Neural progenitor cell (in vitro differentiated cells): ENCODE data around the gene TEX11. TPM values are rescaled to one million over a fixed set of nuclear protein-coding genes. Genes with fewer than 3 reads are reported as not detected.

Experiments
- DNase-seq: peaks from one replicate; pipeline ENCODE4 v3.0.0-alpha.2; 2016; ENCODE audit warnings: low spot score
- H2AFZ ChIP-seq: fragments of 200-600 bp; sonication (generic); replicated peaks from 2 replicates; pipeline ENCODE4 v1.6.1; 2016; ENCODE audit warnings: antibody characterized with exemption
- H3F3A ChIP-seq: fragments of 200-600 bp; sonication (generic); 2 replicates; pipeline ENCODE4 v1.6.1; 2016; ENCODE audit warnings: antibody characterized with exemption, low read depth
- H3K27ac ChIP-seq: fragments of 200-600 bp; sonication (generic); 2 replicates; pipeline ENCODE4 v1.5.1; 2016; ENCODE audit warnings: mild to moderate bottlenecking
- H3K27me3 ChIP-seq: fragments of 200-600 bp; sonication (generic); 2 replicates; pipeline ENCODE4 v1.6.1; 2016; ENCODE audit warnings: mild to moderate bottlenecking, moderate library complexity
- H3K36me3 ChIP-seq: fragments of 200-600 bp; sonication (generic); 2 replicates; pipeline ENCODE4 v1.5.1; 2016
- H3K4me1 ChIP-seq: fragments of 200-600 bp; sonication (generic); 2 replicates; pipeline ENCODE4 v1.6.1; 2016; ENCODE audit warnings: mixed run types
- H3K4me2 ChIP-seq: fragments of 200-600 bp; sonication (generic); 2 replicates; pipeline ENCODE4 v1.6.1; 2016
- H3K4me3 ChIP-seq: fragments of 200-600 bp; sonication (generic); 2 replicates; pipeline ENCODE4 v1.5.1; 2016
- H3K79me2 ChIP-seq: fragments of 200-600 bp; sonication (generic); 2 replicates; pipeline ENCODE4 v1.6.1; 2016; ENCODE audit warnings: low read depth
- H3K9ac ChIP-seq: fragments of 200-600 bp; sonication (generic); 2 replicates; pipeline ENCODE4 v1.6.1; 2016
- H3K9me3 ChIP-seq: fragments of 200-600 bp; sonication (generic); 2 replicates; pipeline ENCODE4 v1.5.1; 2016; ENCODE audit warnings: low read depth
- H4K20me1 ChIP-seq: fragments of 200-600 bp; sonication (generic); 2 replicates; pipeline ENCODE4 v1.6.1; 2016; ENCODE audit warnings: low read depth
- H3K27ac Mint-ChIP-seq: 3 replicates; pipeline ENCODE4 v1.8.0; 2021; ENCODE audit warnings: mixed read lengths
- H3K27me3 Mint-ChIP-seq: 2 replicates; pipeline ENCODE4 v1.8.0; 2022; ENCODE audit warnings: low read depth, mild to moderate bottlenecking, inconsistent platforms, moderate library complexity, mixed read lengths; ENCODE audit not compliant: insufficient read depth
- H3K36me3 Mint-ChIP-seq: 3 replicates; pipeline ENCODE4 v1.8.0; 2021; ENCODE audit warnings: mixed read lengths
- H3K4me1 Mint-ChIP-seq: 3 replicates; pipeline ENCODE4 v1.8.0; 2021; ENCODE audit warnings: mixed read lengths
- H3K4me3 Mint-ChIP-seq: 3 replicates; pipeline ENCODE4 v1.8.0; 2021; ENCODE audit warnings: mild to moderate bottlenecking, moderate library complexity, mixed read lengths
- H3K9me3 Mint-ChIP-seq: 3 replicates; pipeline ENCODE4 v1.8.0; 2020; ENCODE audit warnings: mixed read lengths
- EZH2 ChIP-seq: fragments of 200-600 bp; sonication (generic); IDR thresholded peaks from 2 replicates; pipeline ENCODE4 v1.6.1; 2017; ENCODE audit warnings: antibody characterized with exemption, mild to moderate bottlenecking, moderate library complexity
- EZH2phosphoT487 ChIP-seq: fragments of 200-600 bp; sonication (generic); IDR thresholded peaks from 2 replicates; pipeline ENCODE4 v1.6.1; 2017; ENCODE audit warnings: antibody characterized with exemption
- total RNA-seq: library from RNA; depleted of rRNA; stranded (reverse); fragments of >200 nt; gene quantifications from 2 replicates; pipeline ENCODE4 v1.2.3, GENCODE V29; 2015; ENCODE audit warnings: low replicate concordance
- TF ChIP-seq, protein P1 (sequence below): fragments of 200-600 bp; sonication (generic); IDR thresholded peaks from 2 replicates; pipeline ENCODE4 v1.5.1; 2017; ENCODE audit warnings: antibody characterized with exemption, mild to moderate bottlenecking

TEX11 gene
- total RNA-seq, 1 donor from 2014 or later, result not detected

DNA sequence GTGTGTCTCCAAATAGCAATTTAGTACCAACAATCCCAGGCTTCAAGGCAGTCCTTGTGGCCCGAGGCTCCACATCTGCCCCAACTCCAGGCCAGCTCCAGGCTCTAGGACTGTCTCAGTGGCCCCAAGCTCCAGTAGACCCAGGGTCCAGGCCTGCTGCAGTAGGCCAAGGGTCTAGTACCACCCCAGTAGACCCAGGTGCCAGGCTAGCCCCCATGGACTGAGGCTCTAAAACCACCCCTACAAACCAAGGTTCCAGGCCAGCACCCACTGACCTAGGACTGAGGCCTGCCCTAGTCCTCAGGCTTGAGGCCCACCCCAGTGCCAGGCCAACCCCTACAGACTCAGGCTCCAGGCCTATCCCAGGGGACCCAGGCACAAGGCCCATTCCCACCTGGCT, 272.3 kb downstream of the TEX11 start:
- H3K4me1 Mint-ChIP-seq, result no peaks in the 10 kb centered on the region
- H3K9ac ChIP-seq, result no peak overlapping the region
- H3K36me3 ChIP-seq, result no peaks in the 10 kb centered on the region
- H3K36me3 Mint-ChIP-seq, result no peaks in the 10 kb centered on the region
- no peak overlapping the region for H3K4me3 Mint-ChIP-seq
- H4K20me1 ChIP-seq, result no peaks in the 10 kb centered on the region
- DNase-seq, result no peak
- no peak overlapping the region for H3K4me3 ChIP-seq
- no peaks in the 10 kb centered on the region for H3F3A ChIP-seq
- no peaks in the 10 kb centered on the region for H3K79me2 ChIP-seq
- H3K27me3 Mint-ChIP-seq, result no peaks in the 10 kb centered on the region
- no peak overlapping the region for H3K27ac Mint-ChIP-seq
- H3K9me3 Mint-ChIP-seq, result peaks cover 4% of the 10 kb centered on the region
- H2AFZ ChIP-seq, result no peak overlapping the region
- H3K9me3 ChIP-seq, result no peaks in the 10 kb centered on the region
- no peaks in the 10 kb centered on the region for H3K4me1 ChIP-seq
- TF ChIP-seq EZH2 (no peak), EZH2phosphoT487 (no peak)
- TF ChIP-seq, protein P1, sequence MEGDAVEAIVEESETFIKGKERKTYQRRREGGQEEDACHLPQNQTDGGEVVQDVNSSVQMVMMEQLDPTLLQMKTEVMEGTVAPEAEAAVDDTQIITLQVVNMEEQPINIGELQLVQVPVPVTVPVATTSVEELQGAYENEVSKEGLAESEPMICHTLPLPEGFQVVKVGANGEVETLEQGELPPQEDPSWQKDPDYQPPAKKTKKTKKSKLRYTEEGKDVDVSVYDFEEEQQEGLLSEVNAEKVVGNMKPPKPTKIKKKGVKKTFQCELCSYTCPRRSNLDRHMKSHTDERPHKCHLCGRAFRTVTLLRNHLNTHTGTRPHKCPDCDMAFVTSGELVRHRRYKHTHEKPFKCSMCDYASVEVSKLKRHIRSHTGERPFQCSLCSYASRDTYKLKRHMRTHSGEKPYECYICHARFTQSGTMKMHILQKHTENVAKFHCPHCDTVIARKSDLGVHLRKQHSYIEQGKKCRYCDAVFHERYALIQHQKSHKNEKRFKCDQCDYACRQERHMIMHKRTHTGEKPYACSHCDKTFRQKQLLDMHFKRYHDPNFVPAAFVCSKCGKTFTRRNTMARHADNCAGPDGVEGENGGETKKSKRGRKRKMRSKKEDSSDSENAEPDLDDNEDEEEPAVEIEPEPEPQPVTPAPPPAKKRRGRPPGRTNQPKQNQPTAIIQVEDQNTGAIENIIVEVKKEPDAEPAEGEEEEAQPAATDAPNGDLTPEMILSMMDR, result no peak
- no peak overlapping the region for H3K27ac ChIP-seq
- no peaks in the 10 kb centered on the region for H3K27me3 ChIP-seq
- no peak overlapping the region for H3K4me2 ChIP-seq

DNA sequence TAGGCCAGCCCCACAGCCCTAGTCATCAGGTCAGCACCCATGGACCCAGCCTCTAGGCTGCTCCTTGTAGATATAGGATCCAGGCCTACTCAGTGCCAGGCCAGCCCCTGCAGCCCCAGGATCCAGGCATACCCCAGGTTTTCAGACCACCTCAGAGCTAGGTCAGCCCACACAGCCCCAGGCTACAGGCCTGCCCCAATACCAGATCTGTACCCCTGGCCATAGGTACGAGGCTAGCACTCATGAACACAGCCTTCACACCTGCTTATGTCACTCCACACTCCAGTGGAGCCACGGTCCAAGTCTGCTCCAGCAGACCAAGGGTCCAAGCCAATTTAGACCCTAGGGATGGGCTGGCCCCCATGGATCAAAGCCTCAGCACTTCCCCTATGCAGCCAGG, 272.8 kb downstream of the TEX11 start:
- DNase-seq, result no peak
- Mint-ChIP-seq H3K36me3 (no peaks in the 10 kb centered on the region), H3K27me3 (no peaks in the 10 kb centered on the region), H3K4me3 (no peak overlapping the region), H3K27ac (no peak overlapping the region), H3K9me3 (peaks cover 4% of the 10 kb centered on the region), H3K4me1 (no peaks in the 10 kb centered on the region)
- Histone ChIP-seq H3K36me3 (no peaks in the 10 kb centered on the region), H3K4me1 (no peaks in the 10 kb centered on the region), H4K20me1 (no peaks in the 10 kb centered on the region), H3K9me3 (no peaks in the 10 kb centered on the region), H3F3A (no peaks in the 10 kb centered on the region), H3K79me2 (no peaks in the 10 kb centered on the region), H3K27ac (no peak overlapping the region), H3K9ac (no peak overlapping the region), H2AFZ (no peak overlapping the region), H3K27me3 (no peaks in the 10 kb centered on the region), H3K4me2 (no peak overlapping the region), H3K4me3 (no peak overlapping the region)
- no peak for TF ChIP-seq EZH2phosphoT487
- TF ChIP-seq, protein P1, result no peak
- no peak for TF ChIP-seq EZH2

DNA sequence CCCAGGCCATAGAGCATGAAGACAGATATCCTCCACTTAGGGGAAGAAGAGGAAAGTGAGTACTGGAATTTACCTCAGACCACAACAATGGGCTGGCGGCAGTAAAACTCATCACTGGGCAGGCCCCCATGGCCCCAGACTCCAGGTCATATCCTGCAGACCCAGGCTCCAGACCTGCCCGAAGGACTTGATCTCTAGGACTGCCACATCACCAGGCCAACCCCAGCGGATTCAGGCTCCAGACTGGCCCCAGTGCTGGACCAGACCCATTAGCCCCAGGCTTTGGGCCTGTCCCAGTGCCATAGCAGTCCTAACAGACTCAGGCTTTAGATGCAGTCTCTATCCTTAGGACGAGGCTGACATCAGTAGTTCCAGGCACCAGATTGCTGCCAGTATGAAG, 273.3 kb downstream of the TEX11 start:
- H3K9ac ChIP-seq, result no peak overlapping the region
- H3K9me3 Mint-ChIP-seq, result peaks cover 4% of the 10 kb centered on the region

More for the DNA sequence above, 273.3 kb downstream of the TEX11 start:
- Histone ChIP-seq H3K4me3 (no peak overlapping the region), H2AFZ (no peak overlapping the region), H3F3A (no peaks in the 10 kb centered on the region), H3K79me2 (no peaks in the 10 kb centered on the region), H3K36me3 (no peaks in the 10 kb centered on the region), H4K20me1 (no peaks in the 10 kb centered on the region), H3K4me2 (no peak overlapping the region), H3K27ac (no peak overlapping the region), H3K9me3 (no peaks in the 10 kb centered on the region), H3K4me1 (no peaks in the 10 kb centered on the region), H3K27me3 (no peaks in the 10 kb centered on the region)
- Mint-ChIP-seq H3K27ac (no peak overlapping the region), H3K27me3 (no peaks in the 10 kb centered on the region), H3K4me3 (no peak overlapping the region), H3K4me1 (no peaks in the 10 kb centered on the region), H3K36me3 (no peaks in the 10 kb centered on the region)
- TF ChIP-seq EZH2phosphoT487 (no peak), EZH2 (no peak)
- TF ChIP-seq, protein P1, result no peak
- DNase-seq, result no peak
